ENCODE measurements around the gene RER1. TPM values are rescaled to one million over a fixed set of nuclear protein-coding genes. Genes with fewer than 3 reads are reported as not detected.

The RER1 gene
- total RNA-seq, 3 donors from 2014 or later (not counting 1 experiment from before 2014, with no cell fraction given): 89.2 to 98.9 (median 91.9) TPM

DNA sequence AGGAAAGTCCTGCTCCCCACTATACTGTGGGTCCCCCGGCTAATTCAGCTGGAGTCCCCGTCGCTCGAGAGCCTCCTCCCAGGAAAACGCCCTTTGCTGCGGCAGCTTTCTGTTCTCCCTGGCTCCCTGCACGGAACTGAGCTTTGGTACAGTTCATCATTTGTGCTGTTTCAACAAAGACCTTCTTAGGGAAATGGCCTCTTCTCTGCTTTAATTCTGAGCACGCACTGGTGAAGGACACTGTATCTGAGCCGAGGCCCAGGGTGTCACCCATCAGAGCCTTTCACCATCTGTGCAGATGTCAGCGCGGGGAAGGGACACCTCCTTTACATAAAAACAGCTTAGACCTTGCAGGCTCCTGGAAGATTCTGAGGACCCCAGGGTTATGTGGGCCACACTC, 34.3 kb downstream of the RER1 start:
- Histone ChIP-seq H3K27ac (ENCODE audit: low read length) (no peak overlapping the region), H3K4me3 (ENCODE audit: low read length) (no peak overlapping the region), H3K4me1 (ENCODE audit: control insufficient read depth, insufficient read depth, low read length) (peaks cover 12% of the 10 kb centered on the region), H3K27me3 (ENCODE audit: control insufficient read depth, insufficient read depth, low read length) (no peaks in the 10 kb centered on the region), H3K36me3 (ENCODE audit: control insufficient read depth, insufficient read depth, low read length) (no peaks in the 10 kb centered on the region), H3K9me3 (ENCODE audit: control insufficient read depth, insufficient read depth, low read length) (peaks cover 11% of the 10 kb centered on the region)
- no peak for DNase-seq
- H3K4me3 Mint-ChIP-seq: no peak overlapping the region
- no peak for ATAC-seq
- H3K27ac Mint-ChIP-seq: no peak overlapping the region
- TF ChIP-seq, protein P1, sequence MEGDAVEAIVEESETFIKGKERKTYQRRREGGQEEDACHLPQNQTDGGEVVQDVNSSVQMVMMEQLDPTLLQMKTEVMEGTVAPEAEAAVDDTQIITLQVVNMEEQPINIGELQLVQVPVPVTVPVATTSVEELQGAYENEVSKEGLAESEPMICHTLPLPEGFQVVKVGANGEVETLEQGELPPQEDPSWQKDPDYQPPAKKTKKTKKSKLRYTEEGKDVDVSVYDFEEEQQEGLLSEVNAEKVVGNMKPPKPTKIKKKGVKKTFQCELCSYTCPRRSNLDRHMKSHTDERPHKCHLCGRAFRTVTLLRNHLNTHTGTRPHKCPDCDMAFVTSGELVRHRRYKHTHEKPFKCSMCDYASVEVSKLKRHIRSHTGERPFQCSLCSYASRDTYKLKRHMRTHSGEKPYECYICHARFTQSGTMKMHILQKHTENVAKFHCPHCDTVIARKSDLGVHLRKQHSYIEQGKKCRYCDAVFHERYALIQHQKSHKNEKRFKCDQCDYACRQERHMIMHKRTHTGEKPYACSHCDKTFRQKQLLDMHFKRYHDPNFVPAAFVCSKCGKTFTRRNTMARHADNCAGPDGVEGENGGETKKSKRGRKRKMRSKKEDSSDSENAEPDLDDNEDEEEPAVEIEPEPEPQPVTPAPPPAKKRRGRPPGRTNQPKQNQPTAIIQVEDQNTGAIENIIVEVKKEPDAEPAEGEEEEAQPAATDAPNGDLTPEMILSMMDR (IDR thresholded peaks at IDR 0.05): no peak
- intact Hi-C loops (cut with micrococcal nuclease): no loop called here
- H3K27me3 Mint-ChIP-seq (ENCODE audit: low read depth in 2 of 2): no peaks in the 10 kb centered on the region
- peaks cover 0 to 15% of the 10 kb centered on the region in 2 donors for H3K4me1 Mint-ChIP-seq
- 94% methylated on average over 11 of the region's 11 CpGs for WGBS (ENCODE audit: insufficient coverage)
- H3K36me3 Mint-ChIP-seq: no peaks in the 10 kb centered on the region
- no peaks in the 10 kb centered on the region for H3K9me3 Mint-ChIP-seq

- H3K9me3 Mint-ChIP-seq: no peaks in the 10 kb centered on the region
- no peak overlapping the region for H3K27ac Mint-ChIP-seq
- Histone ChIP-seq H3K27me3 (ENCODE audit: control insufficient read depth, insufficient read depth, low read length) (no peaks in the 10 kb centered on the region), H3K4me1 (ENCODE audit: control insufficient read depth, insufficient read depth, low read length) (peaks cover 12% of the 10 kb centered on the region), H3K27ac (ENCODE audit: low read length) (no peak overlapping the region), H3K9me3 (ENCODE audit: control insufficient read depth, insufficient read depth, low read length) (peaks cover 11% of the 10 kb centered on the region), H3K36me3 (ENCODE audit: control insufficient read depth, insufficient read depth, low read length) (no peaks in the 10 kb centered on the region), H3K4me3 (ENCODE audit: low read length) (no peak overlapping the region)
- DNase-seq (no peak), ATAC-seq (no peak)
- no peaks in the 10 kb centered on the region for H3K36me3 Mint-ChIP-seq
- intact Hi-C loops (cut with micrococcal nuclease): no loop called here
- 88% methylated on average over 18 of the region's 18 CpGs for WGBS (ENCODE audit: insufficient coverage)
- no peaks in the 10 kb centered on the region for H3K27me3 Mint-ChIP-seq (ENCODE audit: low read depth in 2 of 2)
- no peak overlapping the region for H3K4me3 Mint-ChIP-seq
- peaks cover 0 to 15% of the 10 kb centered on the region in 2 donors for H3K4me1 Mint-ChIP-seq
- TF ChIP-seq, protein P1 (IDR thresholded peaks at IDR 0.05): no peak
Observed at GRCh38 chr1:2426540-2426939, 34.9 kb downstream of the RER1 start.

GRCh38 chr1:2427051-2427450, 35.4 kb downstream of the RER1 start:
- no peak overlapping the region for H3K4me3 ChIP-seq (ENCODE audit: low read length)
- TF ChIP-seq, protein P1 (IDR thresholded peaks at IDR 0.05): no peak
- peaks cover 0 to 15% of the 10 kb centered on the region in 2 donors for H3K4me1 Mint-ChIP-seq
- no peaks in the 10 kb centered on the region for H3K36me3 Mint-ChIP-seq
- DNase-seq (no peak), ATAC-seq (no peak)
- no peaks in the 10 kb centered on the region for H3K27me3 ChIP-seq (ENCODE audit: control insufficient read depth, insufficient read depth, low read length)
- peaks cover 11% of the 10 kb centered on the region for H3K9me3 ChIP-seq (ENCODE audit: control insufficient read depth, insufficient read depth, low read length)
- no peaks in the 10 kb centered on the region for H3K9me3 Mint-ChIP-seq
- 89% methylated on average over 18 of the region's 18 CpGs for WGBS (ENCODE audit: insufficient coverage)
- H3K27ac Mint-ChIP-seq: no peak overlapping the region
- H3K27ac ChIP-seq (ENCODE audit: low read length): no peak overlapping the region
- no peak overlapping the region for H3K4me3 Mint-ChIP-seq
- H3K36me3 ChIP-seq (ENCODE audit: control insufficient read depth, insufficient read depth, low read length): no peaks in the 10 kb centered on the region
- intact Hi-C loops (cut with micrococcal nuclease): no loop called here
- peaks cover 12% of the 10 kb centered on the region for H3K4me1 ChIP-seq (ENCODE audit: control insufficient read depth, insufficient read depth, low read length)
- H3K27me3 Mint-ChIP-seq (ENCODE audit: low read depth in 2 of 2): no peaks in the 10 kb centered on the region

- Histone ChIP-seq H3K9me3 (ENCODE audit: control insufficient read depth, insufficient read depth, low read length) (peaks cover 11% of the 10 kb centered on the region), H3K36me3 (ENCODE audit: control insufficient read depth, insufficient read depth, low read length) (no peaks in the 10 kb centered on the region), H3K4me1 (ENCODE audit: control insufficient read depth, insufficient read depth, low read length) (peaks cover 12% of the 10 kb centered on the region), H3K27ac (ENCODE audit: low read length) (no peak overlapping the region), H3K27me3 (ENCODE audit: control insufficient read depth, insufficient read depth, low read length) (no peaks in the 10 kb centered on the region), H3K4me3 (ENCODE audit: low read length) (no peak overlapping the region)
- intact Hi-C loops (cut with micrococcal nuclease): no loop called here
- DNase-seq (no peak), ATAC-seq (no peak)
- Mint-ChIP-seq H3K9me3 (no peaks in the 10 kb centered on the region), H3K36me3 (no peaks in the 10 kb centered on the region), H3K4me3 (no peak overlapping the region), H3K27ac (no peak overlapping the region), H3K4me1 (peaks cover 0 to 15% of the 10 kb centered on the region in 2 donors), H3K27me3 (ENCODE audit: low read depth in 2 of 2) (no peaks in the 10 kb centered on the region)
- TF ChIP-seq, protein P1 (IDR thresholded peaks at IDR 0.05): no peak
- 90% methylated on average over 10 of the region's 10 CpGs for WGBS (ENCODE audit: insufficient coverage)
Observed at GRCh38 chr1:2427976-2428375, 36.3 kb downstream of the RER1 start.
